Tibial nerve (tissue), 4 donors: ENCODE data around the gene CORO2B. TPM values are rescaled to one million over a fixed set of nuclear protein-coding genes. Genes with fewer than 3 reads are reported as not detected.

Source experiments
- DNase-seq, 2 donors: peaks; one replicate each; pipeline ENCODE4 v3.0.0-alpha.2; 2019; ENCODE audit warnings: low spot score in 2 of 2
- H3K27ac ChIP-seq, 4 donors: fragments of 200-600 bp; sonication (generic) in 3 of 4; one replicate each; pipeline ENCODE4 v1.5.1; 2017 to 2019; ENCODE audit warnings: mild to moderate bottlenecking in 1 of 4
- H3K27me3 ChIP-seq, 2 donors: fragments of 200-600 bp; sonication (generic) in 1 of 2; one replicate each; pipeline versions ENCODE4 v1.5.1 to v1.6.0; 2017 to 2019
- H3K36me3 ChIP-seq, 3 donors: fragments of 200-600 bp; sonication (generic); one replicate each; pipeline ENCODE4 v1.5.1; 2018 to 2019
- H3K4me1 ChIP-seq, 4 donors: fragments of 200-600 bp; sonication (generic) in 3 of 4; one replicate each; pipeline ENCODE4 v1.5.1; 2017 to 2019
- H3K4me3 ChIP-seq, 4 donors: fragments of 200-600 bp; sonication (generic) in 3 of 4; one replicate each; pipeline ENCODE4 v1.5.1; 2017 to 2019; ENCODE audit warnings: mild to moderate bottlenecking in 1 of 4, moderate library complexity in 1 of 4
- H3K9me3 ChIP-seq, 4 donors: fragments of 200-600 bp; sonication (generic) in 3 of 4; one replicate each; pipeline ENCODE4 v1.5.1; 2017 to 2019
- CTCF ChIP-seq, 5 experiments: fragments of 200-600 bp in 3 of 5; fragments of 450-650 bp in 2 of 5; sonication (generic) in 3 of 5; IDR thresholded peaks; one replicate each; pipeline ENCODE4 v1.5.1; 2016 to 2019; ENCODE audit warnings: antibody characterized with exemption in 5 of 5, mild to moderate bottlenecking in 3 of 5, moderate library complexity in 2 of 5
- EP300 ChIP-seq, 2 donors: sonication (generic); formaldehyde crosslinking; IDR thresholded peaks; one replicate each; pipeline ENCODE4 v1.6.1; 2017; ENCODE audit warnings: antibody characterized with exemption in 2 of 2, mild to moderate bottlenecking in 1 of 2
- POLR2A ChIP-seq, 2 donors: fragments of 450-650 bp; IDR thresholded peaks; one replicate each; pipeline ENCODE4 v1.6.1; 2017; ENCODE audit warnings: antibody characterized with exemption in 2 of 2, mild to moderate bottlenecking in 2 of 2, moderate library complexity in 2 of 2
- WGBS, 2 donors: methylation state at CpG; one replicate each; pipeline ENCODE4 v1.1.5; 2018; 5-methylcytosine and 5-hydroxymethylcytosine counted together
- total RNA-seq, 4 donors: library from RNA; depleted of rRNA; stranded (reverse); fragments of >200 nt; gene quantifications; one replicate each; pipeline ENCODE4 v1.1.0, GENCODE V29; 2016

CORO2B gene
- total RNA-seq, 4 donors from 2014 or later, result 6.3 to 12.6 (median 9.6) TPM

GRCh38 chr15:68557469-68558317 is 21.1 kb upstream of the CORO2B start:
- 93% methylated on average over 7 to 9 of the region's 9 CpGs for WGBS, 2 donors
- H3K4me1 ChIP-seq, result peaks cover 0 to 16% (median 4%) of the 10 kb centered on the region in 4 donors
- DNase-seq, result no peak
- no peak overlapping the region for H3K4me3 ChIP-seq
- no peak overlapping the region for H3K27ac ChIP-seq
- H3K27me3 ChIP-seq, result peaks cover 0 to 17% of the 10 kb centered on the region in 2 donors
- no peaks in the 10 kb centered on the region for H3K9me3 ChIP-seq
- TF ChIP-seq EP300 (IDR thresholded peaks at IDR 0.05) (no peak), POLR2A (IDR thresholded peaks at IDR 0.05) (no peak), CTCF (IDR thresholded peaks at IDR 0.05) (no peak)
- H3K36me3 ChIP-seq, result no peaks in the 10 kb centered on the region

- H3K4me3 ChIP-seq, result peak overlapping the region in 3 of 4 donors; percentile 26 to 48 (median 37)
- 56 to 57% methylated on average over 30 of the region's 30 CpGs for WGBS, 2 donors
These were observed 20.2 kb upstream of the CORO2B start for GRCh38 chr15:68558318-68559305.

GRCh38 chr15:68559345-68560310 is 19.2 kb upstream of the CORO2B start:
- Histone ChIP-seq H3K4me1 (peaks cover 0 to 16% (median 4%) of the 10 kb centered on the region in 4 donors), H3K27me3 (peaks cover 0 to 12% of the 10 kb centered on the region in 2 donors), H3K4me3 (peak overlapping the region; percentile 14 to 48 (median 32)), H3K36me3 (no peaks in the 10 kb centered on the region), H3K9me3 (no peaks in the 10 kb centered on the region), H3K27ac (no peak overlapping the region)
- 2% methylated on average over 54 of the region's 54 CpGs for whole genome bisulfite sequencing, 2 donors
- DNase-seq, result peak; percentile 63 to 66
- no peak for TF ChIP-seq POLR2A (IDR thresholded peaks at IDR 0.05)
- TF ChIP-seq CTCF (IDR thresholded peaks at IDR 0.05), result peak; percentile 91 to 99 (median 95)
- TF ChIP-seq EP300 (IDR thresholded peaks at IDR 0.05), result peak in 1 of 2 donors; percentile 40

More at GRCh38 chr15:68558318-68559305, 20.2 kb upstream of the CORO2B start:
- TF ChIP-seq CTCF (IDR thresholded peaks at IDR 0.05) (no peak), EP300 (IDR thresholded peaks at IDR 0.05) (no peak), POLR2A (IDR thresholded peaks at IDR 0.05) (no peak)
- Histone ChIP-seq H3K27me3 (peaks cover 0 to 17% of the 10 kb centered on the region in 2 donors), H3K9me3 (no peaks in the 10 kb centered on the region), H3K4me1 (peaks cover 0 to 16% (median 4%) of the 10 kb centered on the region in 4 donors), H3K27ac (no peak overlapping the region), H3K36me3 (no peaks in the 10 kb centered on the region)
- DNase-seq, result peak in 1 of 2 donors; percentile 10

GRCh38 chr15:68560501-68561113 is 18.2 kb upstream of the CORO2B start:
- DNase-seq, result peak in 1 of 2 donors; percentile 10
- 85 to 88% methylated on average over 13 of the region's 13 CpGs for WGBS, 2 donors

More at GRCh38 chr15:68560501-68561113, 18.2 kb upstream of the CORO2B start:
- Histone ChIP-seq H3K4me3 (no peak overlapping the region), H3K4me1 (peaks cover 0 to 16% (median 4%) of the 10 kb centered on the region in 4 donors), H3K27me3 (peaks cover 0 to 11% of the 10 kb centered on the region in 2 donors), H3K36me3 (no peaks in the 10 kb centered on the region), H3K27ac (no peak overlapping the region), H3K9me3 (no peaks in the 10 kb centered on the region)
- TF ChIP-seq POLR2A (IDR thresholded peaks at IDR 0.05) (no peak), CTCF (IDR thresholded peaks at IDR 0.05) (no peak), EP300 (IDR thresholded peaks at IDR 0.05) (no peak)
